ENCODE measurements around the gene LGI2. TPM values are rescaled to one million over a fixed set of nuclear protein-coding genes. Genes with fewer than 3 reads are reported as not detected.

Gene LGI2
- total RNA-seq, 1 experiment from 2014 or later, result 1.4 TPM

DNA sequence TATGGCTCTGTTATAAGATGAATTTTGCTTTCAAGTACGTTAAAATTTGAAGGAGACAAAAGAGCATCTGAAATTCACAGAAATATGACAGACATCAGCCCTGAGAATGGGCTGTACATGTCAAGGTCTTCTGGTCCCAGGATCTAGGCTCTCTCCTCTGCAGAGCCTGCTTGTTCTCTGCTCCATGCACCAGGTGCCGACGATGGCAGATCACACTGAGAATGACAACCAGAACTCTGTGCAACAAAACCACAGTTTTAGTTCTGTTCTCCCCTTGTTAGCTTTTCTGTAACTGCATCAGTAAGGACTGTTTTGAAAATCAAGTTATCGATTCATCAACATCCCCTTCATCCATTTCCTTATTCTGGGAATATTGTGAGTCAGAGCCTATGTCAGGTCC, 30.9 kb upstream of the LGI2 start:
- Mint-ChIP-seq H3K4me3 (no peak overlapping the region), H3K4me1 (peaks cover 17 to 22% of the 10 kb centered on the region in 2 experiments), H3K9me3 (peaks cover 0 to 3% of the 10 kb centered on the region in 2 experiments; a peak in 3 of 5 replicates), H3K36me3 (ENCODE audit: insufficient read depth in 1 of 3, low read depth in 3 of 3) (peaks cover 0 to 5% (median 0%) of the 10 kb centered on the region in 3 experiments; a peak in 2 of 7 replicates), H3K27ac (no peak overlapping the region), H3K27me3 (ENCODE audit: low read depth) (peaks cover 2% of the 10 kb centered on the region)
- Histone ChIP-seq H3K56ac (ENCODE audit: insufficient read length, low read depth, low read length) (no peak overlapping the region), H3K27me3 (ENCODE audit: insufficient read depth, low read length) (no peaks in the 10 kb centered on the region), H2BK12ac (ENCODE audit: insufficient read length, low read depth, low read length) (no peak overlapping the region), H2AK5ac (ENCODE audit: insufficient read length, low read length) (no peak overlapping the region), H3K4me1 (ENCODE audit: insufficient read depth, low read length) (peaks cover 14% of the 10 kb centered on the region; the same call in 1 of the 2 replicates), H4K5ac (ENCODE audit: insufficient read length, low read depth, low read length) (no peak overlapping the region), H4K91ac (ENCODE audit: insufficient read length, low read depth, low read length) (no peak overlapping the region), H3K4me2 (ENCODE audit: insufficient read depth, insufficient read length, low read length) (no peak overlapping the region), H3K27ac (ENCODE audit: insufficient read length, low read depth, low read length) (no peak overlapping the region), H3T11ph (ENCODE audit: low read length) (no peak overlapping the region), H2BK15ac (ENCODE audit: low read depth, low read length) (no peak overlapping the region), H3K9me3 (ENCODE audit: control insufficient read depth, low read depth, low read length) (no peaks in the 10 kb centered on the region), H2AFZ (ENCODE audit: low read length) (no peak overlapping the region), H2BK5ac (ENCODE audit: insufficient read length, low read length) (no peak overlapping the region), H3K23ac (ENCODE audit: insufficient read length, low read depth, low read length) (no peak overlapping the region), H3K79me1 (ENCODE audit: insufficient read depth, low read depth, low read length, poor library complexity, severe bottlenecking) (no peaks in the 10 kb centered on the region), H4K20me1 (ENCODE audit: control insufficient read depth, insufficient read depth, insufficient read length) (no peaks in the 10 kb centered on the region), H4K8ac (replicated peaks; ENCODE audit: insufficient read length, low read depth, low read length) (no peak overlapping the region), H2BK120ac (ENCODE audit: low read depth, low read length, poor library complexity, severe bottlenecking) (no peak overlapping the region), H3K9ac (ENCODE audit: extremely low read depth, insufficient read length, low read length) (no peak overlapping the region), H3K14ac (ENCODE audit: insufficient read depth, low read length) (no peak overlapping the region), H3K79me2 (ENCODE audit: insufficient read depth, low read length) (no peaks in the 10 kb centered on the region), H2BK20ac (ENCODE audit: low read depth, low read length, poor library complexity, severe bottlenecking) (no peak overlapping the region), H3K18ac (ENCODE audit: insufficient read length, low read depth, low read length) (no peak overlapping the region), H3K23me2 (ENCODE audit: insufficient read length, low read depth, low read length, poor library complexity, severe bottlenecking) (no peaks in the 10 kb centered on the region), H3K4ac (ENCODE audit: low read depth, low read length) (no peak overlapping the region)
- TF ChIP-seq, protein P1, sequence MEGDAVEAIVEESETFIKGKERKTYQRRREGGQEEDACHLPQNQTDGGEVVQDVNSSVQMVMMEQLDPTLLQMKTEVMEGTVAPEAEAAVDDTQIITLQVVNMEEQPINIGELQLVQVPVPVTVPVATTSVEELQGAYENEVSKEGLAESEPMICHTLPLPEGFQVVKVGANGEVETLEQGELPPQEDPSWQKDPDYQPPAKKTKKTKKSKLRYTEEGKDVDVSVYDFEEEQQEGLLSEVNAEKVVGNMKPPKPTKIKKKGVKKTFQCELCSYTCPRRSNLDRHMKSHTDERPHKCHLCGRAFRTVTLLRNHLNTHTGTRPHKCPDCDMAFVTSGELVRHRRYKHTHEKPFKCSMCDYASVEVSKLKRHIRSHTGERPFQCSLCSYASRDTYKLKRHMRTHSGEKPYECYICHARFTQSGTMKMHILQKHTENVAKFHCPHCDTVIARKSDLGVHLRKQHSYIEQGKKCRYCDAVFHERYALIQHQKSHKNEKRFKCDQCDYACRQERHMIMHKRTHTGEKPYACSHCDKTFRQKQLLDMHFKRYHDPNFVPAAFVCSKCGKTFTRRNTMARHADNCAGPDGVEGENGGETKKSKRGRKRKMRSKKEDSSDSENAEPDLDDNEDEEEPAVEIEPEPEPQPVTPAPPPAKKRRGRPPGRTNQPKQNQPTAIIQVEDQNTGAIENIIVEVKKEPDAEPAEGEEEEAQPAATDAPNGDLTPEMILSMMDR (conservative IDR thresholded peaks at IDR 0.05), result no peak
- DNase-seq, result no peak
- WGBS (ENCODE audit: extremely low coverage, insufficient read length, low lambda C conversion rate), result no CpG with 5 or more reads among the region's 4 CpGs
